GM18867 (cell line): ENCODE measurements around the gene NNMT.

Experiments used
- ATAC-seq: cut with Tn5 transposase; IDR thresholded peaks from one replicate; pipeline ENCODE4 v1.9.1; 2021; ENCODE audit warnings: mild to moderate bottlenecking, moderate library complexity; ENCODE audit not compliant: unreplicated experiment

The NNMT gene

DNA sequence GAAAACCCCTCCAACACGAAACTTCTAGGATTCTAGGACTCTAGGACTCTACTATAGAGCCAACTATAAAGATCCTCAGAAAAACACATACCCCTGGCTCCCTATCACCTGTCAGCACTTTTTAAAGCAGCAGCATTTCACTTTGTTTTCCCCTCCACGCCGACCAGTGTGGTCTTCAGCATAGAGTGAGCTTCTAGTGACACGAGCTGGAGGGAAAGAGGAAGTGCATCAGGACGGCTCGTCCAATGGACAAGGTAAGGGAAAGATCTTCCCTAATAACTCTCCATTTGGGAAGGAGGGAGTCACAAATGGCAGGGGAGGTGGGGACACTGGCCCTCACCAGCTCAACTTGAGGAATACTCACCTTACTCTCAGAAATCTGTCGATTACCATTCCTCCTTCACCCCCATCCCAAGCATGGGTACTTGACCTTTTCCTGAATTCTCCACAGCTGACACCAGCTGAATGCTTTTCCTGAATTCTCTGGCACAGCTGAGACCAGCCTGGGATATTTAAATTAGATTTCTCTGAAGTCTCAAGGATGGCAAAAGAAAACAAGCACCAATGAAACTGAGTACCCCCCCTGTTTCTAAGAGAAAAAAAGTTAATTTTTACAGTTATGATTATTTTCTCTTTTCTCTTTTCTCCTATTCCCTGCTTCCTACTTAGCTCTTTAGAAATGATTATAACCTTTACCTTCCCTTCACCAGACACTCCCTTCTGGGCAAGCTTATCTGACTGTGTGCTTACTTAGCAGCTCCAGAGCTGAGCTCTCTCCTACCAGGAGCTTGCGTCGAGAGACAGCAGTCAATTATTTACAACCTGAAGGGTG, 33.3 kb upstream of the NNMT start:
- ATAC-seq, result no peak

DNA sequence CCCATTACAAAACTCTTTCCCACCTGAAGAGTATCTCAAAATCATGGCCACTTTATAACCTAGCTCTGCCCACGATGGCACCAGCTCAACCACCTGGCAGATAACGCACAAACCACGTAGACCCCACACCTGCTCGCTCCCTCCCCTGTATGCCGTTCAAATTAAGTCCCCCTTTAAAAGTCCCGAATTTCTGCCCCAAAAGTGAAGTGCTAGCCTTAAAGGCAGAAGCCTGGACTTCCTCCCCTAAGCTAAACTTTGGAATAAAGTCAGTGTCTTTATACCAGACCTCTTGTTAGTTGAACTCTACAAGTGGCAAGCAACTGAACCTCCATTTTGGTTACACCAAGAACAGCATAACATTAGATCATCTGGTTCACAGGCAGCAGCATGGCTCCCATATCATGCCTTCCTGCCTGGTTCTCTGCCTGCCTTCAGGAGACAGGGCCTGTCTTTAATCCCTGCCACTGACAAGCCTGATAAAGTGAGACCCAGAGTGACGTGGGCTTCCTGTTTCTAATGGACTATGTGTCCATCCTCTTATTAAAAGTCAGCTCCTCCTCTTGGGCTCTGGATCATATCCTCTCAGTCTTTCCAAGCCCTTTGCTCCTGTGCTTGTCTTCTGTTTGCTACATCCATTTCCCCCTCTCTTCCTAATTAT, 32.6 kb upstream of the NNMT start:
- ATAC-seq, result no peak

DNA sequence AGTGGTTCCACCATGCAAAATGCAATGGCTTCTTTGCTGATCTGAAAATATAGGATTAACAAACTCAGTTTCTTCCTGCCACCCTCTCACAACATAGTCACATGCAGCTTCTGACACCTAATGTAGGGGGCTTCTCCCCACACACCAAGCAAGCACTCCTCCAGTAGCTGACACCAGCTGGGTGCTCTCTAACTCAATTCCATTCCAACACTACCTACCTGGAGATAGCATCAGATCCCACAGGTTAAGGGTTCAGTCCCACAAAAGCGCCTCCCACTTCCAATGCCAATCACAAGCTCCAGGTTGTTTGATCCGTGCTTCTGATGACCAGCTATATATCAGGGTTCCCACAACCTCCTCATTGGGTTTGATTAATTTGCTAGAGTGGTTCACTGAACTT, 31.8 kb upstream of the NNMT start:
- no peak for ATAC-seq

DNA sequence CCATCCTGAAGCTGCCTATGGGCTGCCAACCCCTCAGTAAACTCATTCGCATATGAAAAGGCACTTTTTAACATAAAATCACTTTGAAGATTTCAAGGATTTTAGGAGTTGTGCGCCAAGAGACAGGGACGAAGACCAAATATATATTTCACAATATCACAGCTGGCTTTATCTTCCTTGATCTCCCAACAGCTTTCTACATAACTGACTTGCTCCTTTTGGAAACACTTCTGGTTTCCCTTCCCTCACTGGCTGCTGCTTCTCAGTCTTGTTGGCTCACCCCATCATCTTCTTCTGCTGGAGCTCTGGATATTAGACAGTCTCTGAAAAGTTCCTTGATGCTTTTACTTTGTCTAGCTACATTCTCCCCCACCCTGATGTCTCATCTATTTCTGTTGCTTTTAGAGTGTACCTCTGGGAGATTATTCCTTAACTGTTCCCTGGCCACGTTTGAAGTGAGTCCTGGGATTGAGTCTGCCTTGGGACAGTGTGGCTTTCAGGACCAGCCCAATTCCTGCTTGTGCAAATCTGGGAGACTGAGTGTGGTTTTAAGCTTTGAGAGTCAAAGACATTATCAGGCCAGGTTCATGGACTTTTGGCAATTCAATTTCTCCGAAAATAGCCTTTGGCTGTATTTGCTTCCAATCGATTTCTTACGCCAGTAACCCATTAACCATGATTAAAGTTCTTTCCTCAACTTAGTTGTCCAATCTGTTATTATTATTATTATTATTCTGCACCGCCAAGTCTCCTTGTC, 30.9 kb upstream of the NNMT start:
- ATAC-seq, result no peak

DNA sequence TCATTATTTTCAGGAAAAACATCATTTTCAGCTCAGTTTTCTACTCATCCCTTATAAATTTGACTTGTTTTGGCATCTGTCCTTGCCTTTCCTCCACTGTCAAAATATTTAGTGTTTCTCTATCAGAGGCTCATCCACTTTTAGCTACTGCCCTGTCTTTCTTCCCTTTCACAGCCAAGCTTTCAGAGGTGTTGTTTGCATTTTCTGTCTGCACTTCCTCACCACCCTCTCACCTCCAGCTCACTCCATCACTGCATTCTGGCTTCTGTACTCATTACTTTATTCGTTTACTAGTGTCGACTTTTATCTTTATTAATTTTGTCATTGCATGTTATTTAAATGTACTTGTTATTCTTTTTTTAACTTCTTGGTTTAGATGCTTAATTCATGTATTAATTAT, 26.7 kb upstream of the NNMT start:
- ATAC-seq, result no peak

DNA sequence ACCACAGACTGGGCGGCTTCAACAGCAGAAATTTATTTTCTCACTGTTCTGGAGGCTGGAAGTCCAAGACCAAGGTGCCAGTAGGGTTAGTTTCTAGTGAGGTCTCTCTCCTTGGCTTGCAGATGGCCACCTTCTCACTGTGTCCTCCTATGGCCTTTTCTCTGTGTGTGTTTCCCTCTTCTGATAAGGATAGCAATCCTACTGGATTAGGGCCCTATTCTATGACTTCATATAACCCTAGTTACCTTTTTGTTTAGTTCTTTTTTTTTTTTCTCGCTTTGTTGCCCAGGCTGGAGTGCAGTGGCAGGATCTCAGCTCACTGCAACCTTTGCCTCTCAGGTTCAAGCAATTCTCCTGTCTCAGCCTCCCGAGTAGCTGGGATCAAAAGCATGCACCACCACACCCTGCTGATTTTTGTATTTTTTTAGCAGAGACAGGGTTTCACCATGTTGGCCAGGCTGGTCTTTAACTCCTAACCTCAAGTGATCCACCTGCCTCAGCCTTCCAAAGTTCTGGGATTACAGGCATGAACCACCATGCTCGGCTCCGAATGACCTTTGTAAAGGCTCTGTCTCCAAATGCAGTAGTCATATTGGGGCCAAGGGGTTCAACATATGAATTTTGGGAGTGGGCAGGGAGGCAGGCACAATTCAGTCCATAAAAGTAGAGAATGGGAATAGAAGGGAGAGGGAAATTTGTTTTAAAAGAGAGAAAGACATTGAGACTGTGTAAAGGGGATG, 25.5 kb upstream of the NNMT start:
- ATAC-seq, result no peak

DNA sequence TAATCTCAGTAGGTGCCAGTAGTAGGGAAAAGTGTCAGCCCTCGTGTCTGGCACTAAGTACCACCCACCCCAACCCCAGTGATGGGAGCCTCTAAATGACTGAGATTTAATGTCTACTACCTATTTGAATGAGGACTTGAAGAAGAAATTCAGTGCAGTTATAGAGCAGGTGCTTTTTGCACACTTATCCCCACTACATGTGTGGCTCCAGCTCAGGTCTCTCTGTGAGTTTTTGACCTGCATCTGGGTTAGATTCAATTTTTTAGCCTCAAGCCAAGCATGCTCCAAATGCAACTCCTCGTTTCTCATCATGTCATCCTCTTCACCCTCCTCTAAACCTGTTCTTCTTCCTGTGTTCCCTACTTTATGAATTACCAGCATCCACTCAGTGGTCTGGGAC, 24.9 kb upstream of the NNMT start:
- no peak for ATAC-seq

DNA sequence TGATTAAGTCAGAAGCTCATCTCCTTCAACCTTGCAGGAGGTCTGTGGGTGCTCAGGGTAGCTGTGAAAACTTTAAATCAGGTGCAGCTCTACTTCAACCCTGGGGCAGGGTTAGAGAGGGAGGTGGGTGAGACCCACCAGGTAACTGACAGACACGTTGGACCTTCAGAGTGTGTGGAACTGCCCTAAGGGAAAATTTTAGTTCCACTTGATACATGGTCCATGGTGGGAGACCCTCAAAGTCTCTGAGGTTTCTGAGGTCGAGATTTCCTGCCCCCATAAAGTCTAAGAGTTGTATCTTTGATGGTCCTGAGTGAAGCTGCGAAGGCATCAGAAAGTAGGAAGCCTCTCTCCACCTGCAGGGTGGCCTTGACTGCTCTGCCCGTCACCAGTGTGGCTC, 23.9 kb upstream of the NNMT start:
- ATAC-seq, result no peak

DNA sequence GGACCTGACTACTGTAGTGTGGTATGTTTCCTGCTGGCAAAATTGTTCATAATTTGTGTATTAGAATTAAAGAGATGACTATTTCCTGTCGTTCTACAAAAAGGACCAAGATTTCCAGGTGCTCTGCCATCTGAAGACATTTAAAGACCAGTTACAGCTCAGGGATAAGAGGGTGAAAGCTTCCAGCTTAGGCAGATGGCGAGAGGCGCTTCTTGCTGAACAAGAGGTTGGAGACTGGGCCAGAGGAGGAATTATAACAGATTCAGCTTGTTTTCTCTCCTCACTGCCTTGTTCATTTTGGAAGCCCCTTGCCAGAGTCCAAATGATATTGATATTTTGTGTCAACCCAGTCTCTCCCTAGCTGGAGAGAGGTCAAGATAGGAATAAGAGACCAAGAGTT, 23.1 kb upstream of the NNMT start:
- ATAC-seq, result no peak

DNA sequence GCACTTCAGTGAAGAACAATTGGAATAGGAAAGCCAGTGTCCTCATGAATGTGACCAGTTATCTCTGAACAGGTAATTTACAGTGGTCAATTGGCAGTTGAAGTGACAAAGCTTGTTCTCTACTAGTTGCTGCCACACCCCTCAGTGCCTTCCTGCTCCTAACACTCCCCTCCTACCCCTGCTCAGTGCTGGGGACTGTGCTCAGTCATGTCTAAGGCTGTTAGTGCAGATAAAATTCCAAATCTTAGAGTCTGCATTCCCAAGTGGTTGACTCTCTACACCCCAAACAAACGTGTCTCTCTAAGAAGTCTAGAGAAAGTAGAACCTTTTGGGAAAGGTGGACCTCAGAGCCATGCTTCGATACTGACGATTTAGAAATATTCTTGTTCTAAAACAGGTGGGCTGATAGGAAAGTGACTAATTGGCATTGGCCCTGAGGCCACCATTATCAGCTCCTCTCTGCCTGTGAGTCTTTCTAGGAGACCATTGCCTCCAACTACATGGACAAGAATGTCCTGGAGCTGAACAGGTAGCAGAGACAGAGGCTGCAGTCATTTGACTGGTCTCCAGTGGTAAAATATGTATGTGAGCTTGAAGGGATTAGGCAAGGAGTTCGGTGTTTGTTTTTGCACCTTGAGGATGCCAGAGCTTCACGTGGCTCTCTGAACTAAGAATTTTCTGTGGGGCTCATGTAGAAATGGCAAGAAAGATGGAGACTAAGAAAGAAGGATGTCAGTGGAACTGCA, 22.1 kb upstream of the NNMT start:
- ATAC-seq, result no peak

DNA sequence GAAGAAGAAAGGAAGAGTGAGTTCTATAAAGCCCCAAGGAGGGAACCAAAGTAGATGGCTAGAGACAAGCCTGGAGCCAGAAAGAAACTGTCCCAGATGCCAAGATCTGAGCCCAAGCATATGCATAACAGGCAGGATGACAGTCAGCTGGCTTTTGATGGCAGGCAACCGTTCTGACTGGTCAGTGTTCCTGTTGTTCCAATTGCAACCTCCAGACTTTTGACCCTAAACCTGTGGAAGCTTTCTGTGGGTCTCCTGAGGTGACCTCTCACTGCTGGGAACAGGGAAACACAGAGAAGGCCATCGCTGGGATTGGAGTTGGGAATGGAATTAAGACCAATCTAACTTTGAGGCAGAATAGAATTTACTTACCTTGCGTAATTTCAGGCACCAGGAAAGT, 21.6 kb upstream of the NNMT start:
- no peak for ATAC-seq

DNA sequence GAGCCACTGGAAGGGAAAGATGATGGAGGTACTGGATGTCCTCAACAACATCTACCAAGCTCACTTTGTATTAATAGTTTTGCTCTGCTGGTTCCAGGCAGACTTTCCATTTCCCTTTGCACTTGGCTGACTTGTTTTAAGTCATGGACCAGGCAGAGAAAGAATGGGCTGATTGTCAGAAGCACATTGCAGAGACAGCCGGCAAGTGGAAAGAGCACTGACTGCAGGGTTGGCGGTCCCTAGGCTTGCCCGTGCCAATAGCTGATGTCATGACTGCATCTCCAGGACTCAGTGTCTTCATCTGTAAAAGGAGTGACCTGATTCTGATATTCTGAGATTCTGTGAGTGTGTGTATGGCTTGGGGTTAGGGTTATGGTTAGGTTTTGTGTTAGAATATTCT, 20.9 kb upstream of the NNMT start:
- no peak for ATAC-seq

DNA sequence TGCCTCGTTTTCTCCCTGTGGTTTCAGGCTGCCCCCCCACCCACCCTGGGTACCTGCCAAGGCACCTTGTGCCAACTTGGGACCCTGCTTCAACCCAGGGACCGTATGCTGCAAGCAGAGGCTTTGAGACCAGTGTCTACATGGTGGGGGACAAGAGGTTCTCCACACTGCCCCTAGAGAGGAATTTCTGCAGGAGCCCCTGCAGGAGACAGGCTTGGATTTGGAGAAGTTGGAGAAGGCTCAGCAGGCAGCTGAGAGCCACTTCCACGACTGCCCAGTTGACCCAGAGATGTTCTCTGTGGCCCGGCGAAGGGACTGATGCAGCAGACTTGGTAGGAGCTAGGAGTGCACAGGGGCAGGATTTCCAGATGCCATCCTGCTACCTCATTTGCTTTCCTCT, 20.1 kb upstream of the NNMT start:
- ATAC-seq, result no peak

DNA sequence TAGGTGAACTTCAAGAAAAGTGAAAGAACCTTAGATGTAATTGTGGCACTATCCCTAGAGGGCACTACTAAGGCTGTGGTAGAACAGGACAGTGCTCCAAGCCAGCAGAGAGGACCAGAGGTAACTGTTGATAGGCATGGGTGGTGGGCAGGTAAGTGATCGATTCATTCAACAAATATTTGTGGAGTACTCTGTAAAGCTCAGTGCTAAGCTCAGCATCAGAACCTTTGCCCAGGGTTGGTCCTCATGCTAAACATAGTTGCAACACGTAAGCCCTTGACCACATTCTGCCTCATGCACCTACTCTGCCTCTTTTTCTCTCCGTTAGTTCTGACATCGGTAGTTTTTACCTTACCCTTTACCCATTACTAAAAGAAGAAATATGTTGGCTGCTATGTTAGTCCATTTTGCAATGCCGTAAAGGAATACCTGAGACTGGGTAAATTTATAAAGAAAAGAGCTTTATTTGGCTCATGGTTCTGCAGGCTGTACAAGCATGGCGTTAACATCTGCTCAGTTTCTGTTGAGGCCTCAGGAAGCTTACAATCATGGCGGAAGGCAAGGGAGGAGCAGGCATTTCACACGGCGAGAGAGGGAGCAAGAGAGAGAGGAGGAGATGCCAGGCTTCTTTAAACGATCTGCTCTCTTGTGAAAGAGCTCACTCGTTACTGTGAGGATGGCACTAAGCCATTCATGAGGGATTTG, 18.4 kb upstream of the NNMT start:
- ATAC-seq, result no peak

DNA sequence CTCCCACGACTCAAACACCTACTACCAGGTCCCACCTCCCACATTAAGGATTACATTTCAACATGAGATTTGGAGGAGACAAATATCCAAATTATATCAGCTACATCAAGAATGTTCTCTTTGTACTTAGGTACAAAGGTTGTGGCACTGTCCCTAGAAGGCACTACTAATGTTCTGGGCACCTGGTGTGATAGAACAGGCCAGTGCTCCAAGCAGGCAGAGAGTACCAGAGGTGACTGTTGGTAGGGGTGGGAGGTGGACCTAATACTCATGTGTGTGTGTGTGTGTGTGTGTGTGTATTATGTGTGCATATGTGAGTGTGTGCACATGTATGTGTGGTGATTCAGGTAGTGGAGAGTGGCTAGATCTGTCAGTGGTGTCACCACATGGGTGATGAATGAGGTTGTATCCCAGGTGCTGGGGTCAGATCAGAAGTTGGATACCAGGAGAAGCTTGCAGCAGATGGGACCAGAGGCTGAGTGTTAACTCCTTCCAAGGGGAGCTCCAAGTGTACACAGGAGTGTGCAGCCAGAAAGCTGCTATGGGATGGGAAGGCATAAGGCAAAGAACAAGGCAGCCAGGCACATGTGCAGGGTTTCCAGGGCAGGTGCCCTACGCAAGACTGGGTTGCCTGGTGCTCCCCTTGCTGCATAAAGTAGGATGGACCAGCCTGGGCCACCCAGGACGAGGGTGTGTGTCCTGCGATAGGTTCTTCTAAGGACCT, 17.7 kb upstream of the NNMT start:
- no peak for ATAC-seq

DNA sequence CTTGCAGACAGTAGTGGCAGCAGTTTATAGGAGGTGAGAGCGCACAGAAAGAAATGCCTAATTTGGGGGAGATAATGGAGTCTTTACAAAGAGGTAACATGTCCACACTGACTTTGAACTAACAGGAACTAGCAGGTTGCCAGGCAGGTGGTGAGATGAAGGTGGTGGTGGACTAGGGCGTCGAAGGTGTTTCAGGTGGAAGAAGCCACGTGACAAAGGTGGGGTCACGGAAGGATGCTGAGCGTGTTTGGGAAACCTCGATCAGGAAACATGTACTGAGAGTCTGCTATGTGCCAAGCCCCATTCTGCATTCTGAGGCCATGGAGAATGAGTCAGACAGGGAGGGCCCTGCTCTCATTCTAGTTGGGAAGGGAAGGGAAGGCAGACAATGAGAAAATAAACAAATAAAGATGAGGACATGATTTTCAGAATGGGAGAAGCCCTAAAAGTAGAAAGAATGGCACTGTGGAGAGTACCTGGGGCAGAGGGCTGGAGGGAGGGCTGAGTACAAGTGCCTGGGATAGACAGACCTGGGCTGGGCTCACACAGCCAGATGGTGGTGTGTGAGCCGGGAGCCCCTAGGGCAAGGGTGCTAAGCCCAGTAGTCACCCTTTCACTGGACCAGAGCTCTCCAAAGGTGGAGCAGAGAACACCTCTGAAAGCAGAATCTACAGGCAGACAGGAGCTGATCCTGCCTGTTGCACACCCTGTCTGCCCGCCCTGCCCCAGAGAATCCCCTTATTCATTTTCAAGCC, 16.2 kb upstream of the NNMT start:
- no peak for ATAC-seq

DNA sequence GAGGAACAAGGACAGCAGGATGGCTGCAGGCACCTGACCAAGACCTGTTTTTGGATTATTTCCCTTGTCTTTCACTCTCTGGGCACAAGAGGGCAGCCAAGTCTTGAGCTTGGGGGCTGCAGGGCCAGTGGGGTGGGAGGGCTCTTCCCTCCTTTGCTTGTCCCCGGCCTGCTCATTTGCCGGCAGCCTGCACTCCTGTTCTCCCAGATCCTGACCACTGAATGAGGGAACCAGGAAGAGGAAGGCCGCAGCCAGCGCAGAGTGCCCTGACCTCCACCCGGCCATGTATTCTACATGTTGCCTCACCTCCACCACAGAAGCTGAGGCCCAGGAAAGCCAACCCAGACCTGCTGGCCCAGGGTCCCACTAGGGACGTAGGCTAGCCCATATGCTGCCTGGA, 15.5 kb upstream of the NNMT start:
- no peak for ATAC-seq

DNA sequence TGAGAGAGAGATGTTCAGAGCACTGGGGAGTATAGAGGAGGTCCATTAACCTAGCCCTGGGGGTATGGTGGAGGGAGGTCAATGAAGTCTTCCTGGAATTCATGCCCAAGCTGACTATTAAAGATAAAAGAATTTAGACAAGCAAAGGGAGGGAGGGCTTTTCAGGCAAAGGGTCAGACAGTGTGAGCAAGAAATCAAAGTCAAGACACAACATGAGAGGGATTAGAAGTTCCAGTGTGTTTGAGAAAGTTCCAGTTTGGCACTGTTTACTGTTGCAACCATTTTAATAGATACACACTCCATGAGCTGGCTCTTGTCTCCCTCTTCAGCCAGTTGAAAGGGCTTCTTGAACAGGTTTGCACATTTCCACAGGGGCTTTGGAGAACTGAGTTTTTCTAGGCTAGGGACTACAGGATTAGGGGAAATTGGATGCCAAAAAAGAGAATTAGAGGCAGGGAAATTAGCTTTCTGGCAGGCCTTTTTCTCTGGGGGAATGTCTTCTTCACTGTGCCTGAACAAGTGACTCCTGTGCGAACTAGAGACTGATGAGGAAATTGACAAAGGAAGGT, 14.7 kb upstream of the NNMT start:
- no peak for ATAC-seq
